Left lung (tissue), 10 donors: ENCODE measurements around the gene UNC13C. TPM values are rescaled to one million over a fixed set of nuclear protein-coding genes. Genes with fewer than 3 reads are reported as not detected.

ENCODE experiments used
- ATAC-seq: fragments of 200-7000 bp; cut with Tn5 transposase; one replicate; pipeline ENCODE4 v1.9.1; 2020; ENCODE audit warnings: moderate library complexity
- DNase-seq, 4 donors: peaks; one replicate each; pipeline ENCODE4 v3.0.0-alpha.2; 2013 to 2020
- H3K27ac ChIP-seq, 2 donors: fragments of 200-600 bp; sonication (generic) in 1 of 2; one replicate each; pipeline versions ENCODE4 v1.5.0 to v1.8.0; 2020 to 2021
- H3K27me3 ChIP-seq, 2 donors: fragments of 200-600 bp; sonication (generic) in 1 of 2; one replicate each; pipeline versions ENCODE4 v1.5.0 to v1.8.0; 2020 to 2021
- H3K36me3 ChIP-seq, 2 donors: fragments of 200-600 bp; sonication (generic) in 1 of 2; one replicate each; pipeline versions ENCODE4 v1.5.0 to v1.8.0; 2020 to 2021
- H3K4me1 ChIP-seq, 2 donors: fragments of 200-600 bp; one replicate each; pipeline ENCODE4 v1.8.0; 2021
- H3K4me3 ChIP-seq, 2 donors: fragments of 200-600 bp; sonication (generic) in 1 of 2; one replicate each; pipeline versions ENCODE4 v1.5.0 to v1.8.0; 2020 to 2021; ENCODE audit warnings: mild to moderate bottlenecking in 1 of 2
- H3K9me3 ChIP-seq, 2 donors: fragments of 200-600 bp; sonication (generic) in 1 of 2; one replicate each; pipeline versions ENCODE4 v1.5.0 to v1.8.0; 2020 to 2021
- CTCF ChIP-seq, 2 donors: fragments of 200-600 bp; sonication (generic) in 1 of 2; IDR thresholded peaks; one replicate each; pipeline versions ENCODE4 v1.5.0 to v1.8.0; 2021; ENCODE audit warnings: antibody characterized with exemption in 2 of 2
- intact Hi-C, 2 donors: fragments of 100-400 bp; cut with DNase I; formaldehyde crosslinking; loops; one replicate each; pipeline versions ENCODE4 v1.11.2 to v1.14.2; 2022
- polyA plus RNA-seq, 6 donors: library from polyadenylated mRNA; unstranded; fragments of 120-200 nt; gene quantifications; one replicate each; pipeline ENCODE4 v1.2.1, GENCODE V29; 2013; ENCODE audit not compliant: insufficient read length in 6 of 6
- total RNA-seq, 2 donors: library from RNA; stranded (reverse); fragmentation: NEBNext Ultra II Directional; extraction: Animal tissue kit (Norgen Biotek cat#: 25700); gene quantifications; one replicate each; pipeline ENCODE4 v1.2.1, GENCODE V29; 2021
- donor health status: DM: no; HTN: yes; CAD: no.
- donor health status: DM: no; HTN: no; CAD: no.

The UNC13C gene
- total and polyA plus RNA-seq, 8 donors = 0.03 to 19.2 (median 12.8) TPM

GRCh38 chr15:54345301-54345700 is 367.1 kb downstream of the UNC13C start:
- no peak for TF ChIP-seq CTCF (IDR thresholded peaks at IDR 0.05)
- intact Hi-C loops = no loop called here
- Histone ChIP-seq H3K36me3 (no peaks in the 10 kb centered on the region), H3K9me3 (no peaks in the 10 kb centered on the region), H3K27ac (no peak overlapping the region), H3K27me3 (no peaks in the 10 kb centered on the region), H3K4me3 (no peak overlapping the region), H3K4me1 (no peaks in the 10 kb centered on the region)
- no peak for DNase-seq
- no peak for ATAC-seq

GRCh38 chr15:54345827-54346226 is 367.6 kb downstream of the UNC13C start:
- intact Hi-C loops = no loop called here

GRCh38 chr15:54347082-54347827 is 369.0 kb downstream of the UNC13C start:
- no peak for TF ChIP-seq CTCF (IDR thresholded peaks at IDR 0.05)
- intact Hi-C loops = no loop called here

More at GRCh38 chr15:54345827-54346226, 367.6 kb downstream of the UNC13C start:
- H3K27ac ChIP-seq = no peak overlapping the region
- H3K4me1 ChIP-seq = no peaks in the 10 kb centered on the region
- DNase-seq (no peak), ATAC-seq (no peak)
- H3K36me3 ChIP-seq = no peaks in the 10 kb centered on the region
- no peaks in the 10 kb centered on the region for H3K27me3 ChIP-seq
- no peak overlapping the region for H3K4me3 ChIP-seq
- no peak for TF ChIP-seq CTCF (IDR thresholded peaks at IDR 0.05)
- H3K9me3 ChIP-seq = no peaks in the 10 kb centered on the region

GRCh38 chr15:54353726-54354125 is 375.5 kb downstream of the UNC13C start:
- no peaks in the 10 kb centered on the region for H3K4me1 ChIP-seq
- no peaks in the 10 kb centered on the region for H3K36me3 ChIP-seq
- no peak overlapping the region for H3K27ac ChIP-seq
- no peak for TF ChIP-seq CTCF (IDR thresholded peaks at IDR 0.05)
- intact Hi-C loops = no loop called here
- H3K27me3 ChIP-seq = no peaks in the 10 kb centered on the region
- H3K4me3 ChIP-seq = no peak overlapping the region
- ATAC-seq (no peak), DNase-seq (no peak)
- H3K9me3 ChIP-seq = peaks cover 0 to 5% of the 10 kb centered on the region in 2 donors

More at GRCh38 chr15:54347082-54347827, 369.0 kb downstream of the UNC13C start:
- ATAC-seq = no peak
- Histone ChIP-seq H3K27ac (no peak overlapping the region), H3K4me1 (no peaks in the 10 kb centered on the region), H3K9me3 (no peaks in the 10 kb centered on the region), H3K27me3 (no peaks in the 10 kb centered on the region), H3K4me3 (no peak overlapping the region), H3K36me3 (no peaks in the 10 kb centered on the region)
- no peak for DNase-seq

- TF ChIP-seq CTCF (IDR thresholded peaks at IDR 0.05) = no peak
- no peak for DNase-seq
- Histone ChIP-seq H3K36me3 (no peaks in the 10 kb centered on the region), H3K27me3 (no peaks in the 10 kb centered on the region), H3K4me3 (no peak overlapping the region), H3K9me3 (peaks cover 0 to 11% of the 10 kb centered on the region in 2 donors), H3K27ac (no peak overlapping the region), H3K4me1 (no peaks in the 10 kb centered on the region)
- intact Hi-C loops = no loop called here
- no peak for ATAC-seq
These were observed 376.1 kb downstream of the UNC13C start for GRCh38 chr15:54354341-54354740.
